ENCODE results near the gene TRIM17.

DNA sequence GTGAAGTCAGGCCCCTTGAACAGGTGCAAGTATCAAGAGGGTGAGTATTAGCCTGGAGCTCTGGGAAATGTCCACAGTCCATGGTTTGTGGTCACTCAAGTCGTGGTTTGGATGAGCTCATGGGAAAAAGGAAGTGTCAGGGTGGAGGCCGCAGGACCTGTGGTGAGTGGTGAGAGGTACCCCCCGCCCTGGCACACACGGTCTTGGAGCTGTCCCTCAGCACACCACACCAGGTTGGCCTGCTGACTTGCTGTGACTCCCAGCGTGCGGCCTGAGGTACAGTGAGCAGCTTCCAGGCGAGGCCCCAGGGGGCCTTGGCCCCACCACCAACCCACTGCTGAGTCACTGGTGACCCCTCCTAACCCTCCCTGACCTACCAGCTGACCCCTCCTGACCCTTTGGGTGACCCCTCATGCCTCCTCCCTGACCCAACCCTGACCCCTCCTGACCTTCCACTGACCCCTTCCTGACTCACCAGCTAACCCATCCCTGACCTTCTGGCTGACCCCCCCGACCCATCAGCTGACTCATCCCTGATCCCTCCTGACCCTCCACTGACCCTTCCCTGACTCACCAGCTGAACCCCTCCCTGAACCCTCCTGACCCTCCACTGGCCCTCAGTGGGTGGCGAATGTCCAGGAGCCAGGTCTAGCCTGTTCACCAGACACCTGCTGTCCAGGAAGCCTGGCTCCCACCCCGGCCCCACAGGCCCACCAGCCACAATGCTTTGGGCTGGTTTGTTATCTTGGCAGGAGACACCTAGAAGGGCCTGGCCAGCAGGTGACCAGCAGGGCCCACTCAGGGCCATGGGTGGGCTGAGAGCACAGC, 35.7 kb upstream of the TRIM17 start:
- TF ChIP-seq MYC (IDR thresholded peaks at IDR 0.05; ENCODE audit: low read depth, low read length) = no peak
- TF ChIP-seq, protein P1, sequence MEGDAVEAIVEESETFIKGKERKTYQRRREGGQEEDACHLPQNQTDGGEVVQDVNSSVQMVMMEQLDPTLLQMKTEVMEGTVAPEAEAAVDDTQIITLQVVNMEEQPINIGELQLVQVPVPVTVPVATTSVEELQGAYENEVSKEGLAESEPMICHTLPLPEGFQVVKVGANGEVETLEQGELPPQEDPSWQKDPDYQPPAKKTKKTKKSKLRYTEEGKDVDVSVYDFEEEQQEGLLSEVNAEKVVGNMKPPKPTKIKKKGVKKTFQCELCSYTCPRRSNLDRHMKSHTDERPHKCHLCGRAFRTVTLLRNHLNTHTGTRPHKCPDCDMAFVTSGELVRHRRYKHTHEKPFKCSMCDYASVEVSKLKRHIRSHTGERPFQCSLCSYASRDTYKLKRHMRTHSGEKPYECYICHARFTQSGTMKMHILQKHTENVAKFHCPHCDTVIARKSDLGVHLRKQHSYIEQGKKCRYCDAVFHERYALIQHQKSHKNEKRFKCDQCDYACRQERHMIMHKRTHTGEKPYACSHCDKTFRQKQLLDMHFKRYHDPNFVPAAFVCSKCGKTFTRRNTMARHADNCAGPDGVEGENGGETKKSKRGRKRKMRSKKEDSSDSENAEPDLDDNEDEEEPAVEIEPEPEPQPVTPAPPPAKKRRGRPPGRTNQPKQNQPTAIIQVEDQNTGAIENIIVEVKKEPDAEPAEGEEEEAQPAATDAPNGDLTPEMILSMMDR (IDR thresholded peaks at IDR 0.05; ENCODE audit: low read depth, low read length) = no peak
- TF ChIP-seq POLR2A (IDR thresholded peaks at IDR 0.05; ENCODE audit: extremely low read depth, insufficient read length) = no peak

All from NB4 (cell line).